IMR-90 (cell line): ENCODE measurements around the gene ZNF263.

Experiments
- CTCF ChIP-seq: conservative IDR thresholded peaks from 2 replicates; pipeline ENCODE4 v1.5.1; 2012; ENCODE audit warnings: mild to moderate bottlenecking, low read depth, low read length, improper control_type of control experiment
- MAFK ChIP-seq: IDR thresholded peaks from 2 replicates; pipeline ENCODE4 v1.6.1; 2012; ENCODE audit warnings: low read depth, low read length, improper control_type of control experiment
- POLR2A ChIP-seq: IDR thresholded peaks from 2 replicates; pipeline ENCODE4 v1.6.1; 2012; ENCODE audit warnings: mild to moderate bottlenecking, low read depth, low read length
- RAD21 ChIP-seq: IDR thresholded peaks from 2 replicates; pipeline ENCODE4 v1.6.1; 2012; ENCODE audit warnings: low read length, improper control_type of control experiment

GRCh38 chr16:3242709-3243108 lies 40.6 kb upstream of the ZNF263 start:
- no peak for TF ChIP-seq POLR2A
- no peak for TF ChIP-seq MAFK
- no peak for TF ChIP-seq CTCF
- TF ChIP-seq RAD21 = no peak
